Fibroblast of upper back skin (primary cell): Measurements from ENCODE around the gene SNX2.
A peak's percentile ranks its signal among the peaks of the same experiment; 100 is the strongest.

Experiments
- DNase-seq: peaks from one replicate; pipeline ENCODE4 v3.0.0-alpha.2; 2013

Gene SNX2

GRCh38 chr5:122773619-122774018 lies 1.3 kb upstream of the SNX2 start:
- DNase-seq = no peak

- no peak for DNase-seq
These were observed 390 bp upstream of the SNX2 start for GRCh38 chr5:122774519-122774860.

- DNase-seq = no peak
These were observed 966 bp downstream of the SNX2 start for GRCh38 chr5:122775550-122776542.

GRCh38 chr5:122778157-122778556 lies 3.3 kb downstream of the SNX2 start:
- DNase-seq = no peak

- DNase-seq = no peak
These were observed 4.6 kb downstream of the SNX2 start for GRCh38 chr5:122779451-122779850.

GRCh38 chr5:122780296-122780695 lies 5.4 kb downstream of the SNX2 start:
- DNase-seq = no peak

- DNase-seq = no peak
These were observed 6.6 kb downstream of the SNX2 start for GRCh38 chr5:122781465-122781864.

GRCh38 chr5:122785294-122785693 lies 10.4 kb downstream of the SNX2 start:
- DNase-seq = no peak

- no peak for DNase-seq
These were observed 13.5 kb downstream of the SNX2 start for GRCh38 chr5:122788371-122788770.

- DNase-seq = no peak
These were observed 14.1 kb downstream of the SNX2 start for GRCh38 chr5:122788996-122789395.

GRCh38 chr5:122789461-122790171 lies 14.7 kb downstream of the SNX2 start:
- no peak for DNase-seq

- no peak for DNase-seq
These were observed 15.6 kb downstream of the SNX2 start for GRCh38 chr5:122790354-122791103.

- DNase-seq = peak; percentile 44
These were observed 30.6 kb downstream of the SNX2 start for GRCh38 chr5:122805481-122805880.

- no peak for DNase-seq
These were observed 35.5 kb downstream of the SNX2 start for GRCh38 chr5:122810405-122810804.

GRCh38 chr5:122815218-122815767 lies 40.4 kb downstream of the SNX2 start:
- DNase-seq = no peak

GRCh38 chr5:122816756-122817155 lies 41.9 kb downstream of the SNX2 start:
- DNase-seq = no peak

- DNase-seq = no peak
These were observed 57.1 kb downstream of the SNX2 start for GRCh38 chr5:122831984-122832383.

- DNase-seq = no peak
These were observed 60.8 kb downstream of the SNX2 start for GRCh38 chr5:122835681-122836080.

- DNase-seq = no peak
These were observed 62.1 kb downstream of the SNX2 start for GRCh38 chr5:122836947-122837346.

- DNase-seq = no peak
These were observed 64.9 kb downstream of the SNX2 start for GRCh38 chr5:122839731-122840130.

GRCh38 chr5:122842016-122842580 lies 67.2 kb downstream of the SNX2 start:
- DNase-seq = no peak

GRCh38 chr5:122844136-122844909 lies 69.4 kb downstream of the SNX2 start:
- DNase-seq = no peak
